ENCODE results near the gene P3H2. TPM values are rescaled to one million over a fixed set of nuclear protein-coding genes. Genes with fewer than 3 reads are reported as not detected.

The P3H2 gene
- total RNA-seq, 4 donors from 2014 or later: 29.9 to 73.3 (median 54.5) TPM

DNA sequence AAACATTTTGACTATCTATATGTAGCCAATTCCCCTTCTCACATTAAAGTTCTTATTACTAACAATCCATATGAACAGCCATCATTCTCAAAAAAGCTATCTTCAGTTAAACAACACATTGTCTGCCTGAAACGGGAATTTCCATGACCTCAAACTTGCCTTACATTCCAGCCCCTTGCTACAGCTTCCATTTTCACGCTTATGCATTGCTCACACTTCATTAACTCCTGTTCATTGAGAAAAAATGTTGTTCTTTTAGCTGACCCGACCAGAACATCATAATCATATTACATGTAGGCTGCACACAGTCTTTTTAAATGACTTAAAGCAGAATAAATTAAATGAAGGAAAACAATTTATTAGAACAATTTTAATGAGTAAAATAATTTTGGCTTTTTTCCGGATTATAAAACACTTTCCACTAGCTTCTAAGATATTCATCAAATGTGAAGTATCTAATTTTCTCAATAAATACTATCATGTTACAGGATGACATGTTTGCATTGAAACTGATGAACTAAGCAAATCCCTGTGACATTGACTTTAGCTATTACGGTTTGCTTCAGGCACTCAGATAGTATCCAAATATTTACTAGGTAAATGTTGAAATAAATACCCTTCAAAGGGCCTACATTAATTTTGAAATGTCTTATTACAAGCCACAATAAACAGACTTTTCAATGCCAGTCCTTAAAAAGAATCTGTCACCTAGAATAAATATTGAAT, 49.9 kb downstream of the P3H2 start:
- H3K4me1 ChIP-seq: peaks cover under 1% of the 10 kb centered on the region
- no peaks in the 10 kb centered on the region for H3K36me3 ChIP-seq
- no peak overlapping the region for H3K27ac ChIP-seq
- 77% methylated on average over 5 of the region's 5 CpGs for WGBS
- no peaks in the 10 kb centered on the region for H3K9me3 ChIP-seq
- no peaks in the 10 kb centered on the region for H3K27me3 ChIP-seq
- TF ChIP-seq POLR2A (IDR thresholded peaks at IDR 0.05) (no peak), POLR2AphosphoS5 (IDR thresholded peaks at IDR 0.05) (no peak), EP300 (IDR thresholded peaks at IDR 0.05) (no peak)
- TF ChIP-seq, protein P1, sequence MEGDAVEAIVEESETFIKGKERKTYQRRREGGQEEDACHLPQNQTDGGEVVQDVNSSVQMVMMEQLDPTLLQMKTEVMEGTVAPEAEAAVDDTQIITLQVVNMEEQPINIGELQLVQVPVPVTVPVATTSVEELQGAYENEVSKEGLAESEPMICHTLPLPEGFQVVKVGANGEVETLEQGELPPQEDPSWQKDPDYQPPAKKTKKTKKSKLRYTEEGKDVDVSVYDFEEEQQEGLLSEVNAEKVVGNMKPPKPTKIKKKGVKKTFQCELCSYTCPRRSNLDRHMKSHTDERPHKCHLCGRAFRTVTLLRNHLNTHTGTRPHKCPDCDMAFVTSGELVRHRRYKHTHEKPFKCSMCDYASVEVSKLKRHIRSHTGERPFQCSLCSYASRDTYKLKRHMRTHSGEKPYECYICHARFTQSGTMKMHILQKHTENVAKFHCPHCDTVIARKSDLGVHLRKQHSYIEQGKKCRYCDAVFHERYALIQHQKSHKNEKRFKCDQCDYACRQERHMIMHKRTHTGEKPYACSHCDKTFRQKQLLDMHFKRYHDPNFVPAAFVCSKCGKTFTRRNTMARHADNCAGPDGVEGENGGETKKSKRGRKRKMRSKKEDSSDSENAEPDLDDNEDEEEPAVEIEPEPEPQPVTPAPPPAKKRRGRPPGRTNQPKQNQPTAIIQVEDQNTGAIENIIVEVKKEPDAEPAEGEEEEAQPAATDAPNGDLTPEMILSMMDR (IDR thresholded peaks at IDR 0.05): no peak
- DNase-seq (ENCODE audit: low spot score in 2 of 2): no peak
- no peak overlapping the region for H3K4me3 ChIP-seq

GRCh38 chr3:190065204-190065603, 55.5 kb downstream of the P3H2 start:
- Histone ChIP-seq H3K27me3 (no peaks in the 10 kb centered on the region), H3K27ac (no peak overlapping the region), H3K4me3 (no peak overlapping the region), H3K36me3 (no peaks in the 10 kb centered on the region), H3K4me1 (no peaks in the 10 kb centered on the region), H3K9me3 (no peaks in the 10 kb centered on the region)
- TF ChIP-seq POLR2AphosphoS5 (IDR thresholded peaks at IDR 0.05): no peak
- 94% methylated on average over 2 of the region's 2 CpGs for WGBS
- no peak for DNase-seq (ENCODE audit: low spot score in 2 of 2)

DNA sequence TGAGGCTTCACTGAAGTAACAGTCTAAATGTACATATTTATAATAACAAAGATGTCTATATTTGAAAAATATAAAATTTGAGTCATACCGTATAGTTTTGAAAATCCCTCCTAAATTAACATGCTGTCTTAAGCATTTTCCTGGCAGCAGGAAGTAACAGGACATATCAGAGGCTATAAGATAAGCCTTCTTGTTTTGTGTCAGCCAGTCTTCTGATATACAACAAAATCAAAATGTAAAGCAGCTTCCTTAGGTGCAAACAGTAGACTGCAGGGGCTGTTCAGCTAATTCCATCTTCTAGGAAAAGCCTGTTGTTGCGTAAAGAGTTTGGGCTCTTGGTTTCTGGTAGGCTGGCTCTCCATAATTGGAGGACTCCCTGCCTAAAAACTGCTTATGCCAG, 56.0 kb downstream of the P3H2 start:
- H3K4me1 ChIP-seq: no peaks in the 10 kb centered on the region
- H3K9me3 ChIP-seq: no peaks in the 10 kb centered on the region
- H3K27ac ChIP-seq: no peak overlapping the region
- DNase-seq (ENCODE audit: low spot score in 2 of 2): no peak
- H3K36me3 ChIP-seq: no peaks in the 10 kb centered on the region
- no peaks in the 10 kb centered on the region for H3K27me3 ChIP-seq
- no peak for TF ChIP-seq POLR2AphosphoS5 (IDR thresholded peaks at IDR 0.05)
- no peak for TF ChIP-seq POLR2A (IDR thresholded peaks at IDR 0.05)
- TF ChIP-seq, protein P1 (IDR thresholded peaks at IDR 0.05): no peak
- TF ChIP-seq EP300 (IDR thresholded peaks at IDR 0.05): no peak
- no peak overlapping the region for H3K4me3 ChIP-seq
- WGBS: 70% methylated on average over 2 of the region's 2 CpGs

GRCh38 chr3:190064112-190064511, 56.6 kb downstream of the P3H2 start:
- Histone ChIP-seq H3K27me3 (no peaks in the 10 kb centered on the region), H3K9me3 (no peaks in the 10 kb centered on the region), H3K4me3 (no peak overlapping the region), H3K27ac (no peak overlapping the region), H3K4me1 (no peaks in the 10 kb centered on the region), H3K36me3 (no peaks in the 10 kb centered on the region)
- DNase-seq (ENCODE audit: low spot score in 2 of 2): no peak
- 37% methylated on average over 3 of the region's 3 CpGs for WGBS
- no peak for TF ChIP-seq POLR2AphosphoS5 (IDR thresholded peaks at IDR 0.05)
- TF ChIP-seq, protein P1 (IDR thresholded peaks at IDR 0.05): no peak
- TF ChIP-seq EP300 (IDR thresholded peaks at IDR 0.05): no peak
- no peak for TF ChIP-seq POLR2A (IDR thresholded peaks at IDR 0.05)

GRCh38 chr3:190063490-190063889, 57.2 kb downstream of the P3H2 start:
- 86% methylated on average over 3 of the region's 3 CpGs for WGBS
- no peak for TF ChIP-seq EP300 (IDR thresholded peaks at IDR 0.05)
- no peak for TF ChIP-seq POLR2AphosphoS5 (IDR thresholded peaks at IDR 0.05)
- TF ChIP-seq, protein P1 (IDR thresholded peaks at IDR 0.05): no peak
- TF ChIP-seq POLR2A (IDR thresholded peaks at IDR 0.05): no peak

More at GRCh38 chr3:190063490-190063889, 57.2 kb downstream of the P3H2 start:
- peaks cover 6% of the 10 kb centered on the region for H3K4me1 ChIP-seq
- no peak overlapping the region for H3K4me3 ChIP-seq
- DNase-seq (ENCODE audit: low spot score in 2 of 2): no peak
- H3K9me3 ChIP-seq: no peaks in the 10 kb centered on the region
- no peak overlapping the region for H3K27ac ChIP-seq
- no peaks in the 10 kb centered on the region for H3K36me3 ChIP-seq
- no peaks in the 10 kb centered on the region for H3K27me3 ChIP-seq

Measured in suprapubic skin (tissue), 4 donors.